ENCODE measurements around the gene SPATA31C2.
"Not testable (repeated sequence)": the region's sequence is repeated elsewhere in the genome, so short reads cannot be mapped to it uniquely, and the experiment has no call there.

Gene SPATA31C2

DNA sequence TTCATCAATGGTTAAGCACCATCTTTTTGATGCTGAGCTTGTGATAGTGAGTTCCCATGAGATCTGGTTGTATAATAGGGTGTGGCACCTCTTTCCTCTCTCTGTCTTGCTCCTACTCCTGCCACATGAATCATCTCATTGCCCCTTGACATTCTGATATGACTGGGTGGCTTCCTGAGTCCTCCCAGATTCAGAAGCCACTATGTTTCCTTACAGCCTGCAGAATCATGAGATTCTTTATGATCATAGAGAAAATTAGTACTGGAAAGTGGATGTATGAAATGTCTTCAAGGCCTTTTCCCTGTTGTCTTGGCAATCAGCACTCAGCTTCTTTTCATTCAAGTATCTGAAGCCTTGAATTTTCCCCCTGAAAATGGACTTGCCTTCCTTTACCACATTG is 14.9 kb downstream of the SPATA31C2 start:
- not testable (repeated sequence) for DNase-seq (ENCODE audit: low read depth)

DNA sequence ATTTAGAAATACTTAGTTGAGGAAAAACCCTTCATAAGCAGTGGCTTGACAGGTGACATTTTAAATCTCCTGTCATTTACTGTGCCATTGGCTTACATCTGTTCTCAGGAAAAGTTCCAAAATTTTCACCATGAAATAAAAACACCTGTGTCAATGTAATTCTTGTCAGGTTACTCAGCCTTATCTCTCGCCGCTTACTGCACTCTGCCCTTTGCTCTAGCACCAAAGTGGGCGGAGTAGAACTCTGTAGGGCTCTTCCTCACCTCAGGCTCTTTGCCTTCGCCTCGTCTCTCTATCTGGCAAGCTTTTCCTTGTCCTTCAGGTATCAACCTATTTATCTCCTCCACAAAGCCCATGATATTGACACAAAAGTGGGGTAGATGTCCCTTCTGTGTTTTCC is 20.2 kb downstream of the SPATA31C2 start:
- not testable (repeated sequence) for DNase-seq (ENCODE audit: low read depth)

DNA sequence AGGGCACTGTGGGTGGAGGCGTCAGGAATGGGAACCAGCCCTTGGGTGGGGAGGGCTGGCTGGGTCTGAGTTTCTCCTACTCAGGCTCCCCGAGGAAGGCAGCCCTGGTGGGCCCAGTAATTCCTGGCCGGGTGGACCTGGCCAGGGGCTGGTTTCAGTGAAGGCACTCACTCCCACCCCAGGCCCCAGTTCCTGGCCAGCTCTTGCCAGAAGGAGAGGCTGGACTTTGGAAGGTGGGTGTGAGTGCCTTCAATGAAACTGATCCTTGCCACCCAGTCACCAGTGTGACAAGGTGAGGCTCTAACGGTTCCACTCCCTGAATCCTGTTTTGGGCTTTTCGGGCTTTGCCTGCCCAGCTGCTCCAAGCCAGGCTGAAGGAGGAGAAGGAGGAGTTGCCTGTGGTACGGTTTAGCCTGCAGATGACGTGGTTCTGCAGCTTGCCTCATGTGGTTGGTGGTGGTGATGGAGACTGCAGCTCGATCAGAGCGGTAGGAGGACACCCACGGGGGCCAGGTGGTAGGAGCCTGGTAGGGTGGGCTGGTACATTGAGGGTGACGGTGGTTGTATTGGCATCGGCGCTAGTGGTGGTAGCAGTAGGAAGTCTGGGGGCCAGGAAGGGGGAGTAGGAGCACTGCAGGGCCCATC is 23.2 kb downstream of the SPATA31C2 start:
- DNase-seq (ENCODE audit: low read depth): not testable (repeated sequence)

DNA sequence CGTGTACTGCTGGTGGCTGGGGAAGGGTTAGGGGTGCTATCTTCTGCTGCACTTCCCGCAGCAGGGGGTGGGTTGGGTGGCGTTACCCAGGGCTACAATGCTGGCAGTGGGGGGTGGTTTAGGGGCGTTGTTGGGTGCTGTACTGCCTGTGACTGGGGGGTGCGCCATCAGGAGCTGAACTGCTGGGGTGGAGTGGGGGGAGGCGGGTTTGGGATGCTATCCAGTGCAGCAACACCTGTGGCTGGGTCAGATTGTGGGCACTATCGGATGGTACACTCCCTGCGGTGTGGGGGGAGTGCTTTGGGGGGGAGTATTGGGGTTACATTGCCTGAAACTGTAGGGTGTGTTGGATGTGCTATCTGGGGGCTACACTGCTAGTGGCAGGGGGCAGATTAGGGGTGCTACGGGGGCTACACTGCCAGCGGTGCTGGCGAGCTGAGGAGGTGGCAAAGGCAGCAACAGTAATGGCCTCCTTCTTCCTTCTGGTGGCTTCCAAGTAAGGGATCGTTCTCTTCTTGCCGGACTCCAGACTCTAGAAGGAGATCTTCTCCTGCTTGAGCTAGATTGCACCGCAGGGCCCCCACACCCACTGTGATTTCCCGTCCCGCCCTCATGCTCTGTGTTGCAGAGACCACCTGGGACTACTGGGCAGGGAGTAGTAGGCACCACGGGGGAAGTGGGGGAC is 23.9 kb downstream of the SPATA31C2 start:
- DNase-seq (ENCODE audit: low read depth): not testable (repeated sequence)

DNA sequence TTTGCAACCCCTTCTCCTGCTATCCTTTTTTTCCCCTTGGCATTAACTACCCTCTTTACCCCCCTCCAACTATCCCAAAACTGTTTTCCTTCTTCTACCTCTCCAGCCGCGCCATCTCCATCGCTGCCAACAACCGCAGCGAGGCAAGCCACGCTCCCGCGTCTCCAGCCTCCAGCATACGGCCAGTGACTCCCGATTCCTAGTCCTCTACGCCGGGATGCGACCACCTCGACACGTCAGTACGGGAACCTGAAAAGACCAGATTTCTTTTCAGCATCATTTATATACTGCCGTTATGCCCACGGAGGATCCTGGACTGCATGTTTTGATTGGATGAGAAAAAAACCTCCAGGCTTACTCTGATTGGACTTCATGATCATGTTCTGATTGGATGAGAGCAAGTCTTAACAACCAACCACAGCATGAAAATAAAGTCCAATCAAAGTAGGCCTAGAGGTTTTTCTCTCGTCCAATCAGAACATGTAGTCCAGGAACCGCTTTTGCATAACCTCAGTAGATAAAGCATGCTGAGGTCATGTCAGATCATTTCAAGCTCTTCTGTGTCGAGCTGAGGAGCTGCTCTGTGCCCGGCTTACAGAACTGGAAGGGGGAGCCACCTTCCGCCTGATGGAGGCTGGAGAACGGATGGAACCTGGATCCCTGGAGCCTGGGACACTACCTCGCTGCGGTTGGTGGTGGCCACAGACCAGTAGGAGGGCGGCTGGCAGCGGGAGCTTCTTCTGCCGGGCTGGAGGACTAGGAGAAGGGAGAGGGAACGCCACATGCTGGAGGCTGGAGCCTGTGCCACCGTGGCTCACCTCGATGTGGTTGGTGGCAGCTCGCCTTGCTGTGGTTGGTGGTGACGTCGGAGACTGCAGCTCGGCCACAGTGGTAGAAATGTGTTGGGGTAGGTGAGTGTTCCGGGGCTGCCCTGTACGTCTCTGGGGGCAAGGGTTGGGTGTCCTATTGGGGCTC is 24.8 kb downstream of the SPATA31C2 start:
- DNase-seq (ENCODE audit: low read depth): not testable (repeated sequence)

DNA sequence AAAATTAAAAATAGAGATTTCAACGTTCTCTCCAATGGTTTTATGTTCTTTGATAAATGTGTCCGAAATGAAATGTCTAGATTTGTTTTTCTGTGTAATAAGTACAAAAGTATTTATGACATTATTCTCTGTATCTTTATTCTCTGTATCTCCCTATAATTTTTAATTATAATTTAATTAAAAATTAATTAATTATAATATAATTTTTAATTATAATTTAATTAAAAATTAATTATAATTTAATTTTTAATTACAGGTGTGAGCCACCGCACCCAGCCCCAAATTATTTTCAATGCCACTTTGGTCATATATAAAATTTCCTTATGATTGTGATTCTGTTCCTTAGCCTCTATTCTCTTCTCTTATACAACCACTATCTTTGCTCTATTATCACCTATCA is 28.2 kb downstream of the SPATA31C2 start:
- no peak for DNase-seq (ENCODE audit: low read depth)

DNA sequence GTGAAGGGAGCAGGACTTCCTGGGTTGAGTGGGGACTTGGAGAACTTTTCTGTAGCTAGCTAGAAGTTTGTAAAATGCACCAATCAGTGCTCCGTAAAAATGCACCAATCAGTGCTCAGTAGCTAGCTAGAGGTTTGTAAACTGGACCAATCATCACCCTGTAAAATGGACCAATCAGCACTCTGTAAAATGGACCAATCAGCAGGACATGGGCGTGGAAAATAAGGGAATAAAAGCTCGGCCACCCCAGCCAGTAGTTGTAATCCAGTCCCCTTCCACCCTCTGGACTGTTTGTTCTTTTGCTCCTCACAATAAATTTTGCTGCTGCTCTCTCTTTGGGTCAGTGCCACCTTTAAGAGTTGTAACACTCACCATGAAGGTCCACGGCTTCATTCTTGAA is 29.5 kb downstream of the SPATA31C2 start:
- DNase-seq (ENCODE audit: low read depth): no peak

DNA sequence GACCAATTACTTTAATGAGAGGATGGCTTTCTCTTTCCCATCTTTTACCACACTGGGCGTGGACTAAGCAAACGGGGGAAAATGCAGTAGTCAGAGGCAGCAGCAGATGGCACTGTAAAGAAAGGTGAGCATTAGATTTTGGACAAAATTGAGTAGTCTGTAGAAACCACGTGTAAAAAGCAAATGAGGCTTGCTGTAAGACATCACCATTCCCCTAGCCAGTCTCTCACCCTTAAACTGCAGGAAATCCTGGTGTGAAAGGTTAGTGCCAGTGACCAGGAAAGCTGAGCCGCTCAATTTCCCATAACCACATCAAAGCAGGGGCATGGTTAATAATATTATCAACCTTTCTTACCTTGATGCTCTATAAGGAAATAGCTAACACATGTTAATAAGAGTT is 31.8 kb downstream of the SPATA31C2 start:
- no peak for DNase-seq (ENCODE audit: low read depth)

DNA sequence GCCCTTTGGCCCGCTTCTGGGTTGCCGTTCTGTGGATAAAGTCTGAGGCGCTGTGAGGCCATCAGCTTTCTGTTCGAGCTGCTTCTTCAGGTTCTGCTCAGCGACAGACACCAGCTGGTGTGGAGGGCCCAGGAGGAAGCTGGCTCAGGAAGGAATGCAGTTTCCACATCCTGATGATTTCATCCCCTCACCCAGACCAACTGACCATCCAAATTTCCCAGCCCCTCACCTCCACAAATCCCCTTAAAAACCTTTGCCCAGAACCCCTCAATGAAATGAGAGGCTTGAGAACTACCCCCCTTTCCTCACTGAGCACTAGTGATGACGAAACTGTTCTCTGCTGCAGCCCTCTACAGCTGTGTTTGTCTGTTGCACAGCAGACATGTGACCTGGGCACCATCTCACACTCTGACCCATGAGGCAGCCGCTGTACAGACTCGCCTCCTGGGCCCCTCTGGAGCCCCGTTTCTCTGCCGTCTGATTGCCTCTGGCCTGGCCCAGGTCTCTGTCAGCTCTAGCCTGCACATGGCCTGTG is 45.4 kb downstream of the SPATA31C2 start:
- no peak for DNase-seq (ENCODE audit: low read depth)

DNA sequence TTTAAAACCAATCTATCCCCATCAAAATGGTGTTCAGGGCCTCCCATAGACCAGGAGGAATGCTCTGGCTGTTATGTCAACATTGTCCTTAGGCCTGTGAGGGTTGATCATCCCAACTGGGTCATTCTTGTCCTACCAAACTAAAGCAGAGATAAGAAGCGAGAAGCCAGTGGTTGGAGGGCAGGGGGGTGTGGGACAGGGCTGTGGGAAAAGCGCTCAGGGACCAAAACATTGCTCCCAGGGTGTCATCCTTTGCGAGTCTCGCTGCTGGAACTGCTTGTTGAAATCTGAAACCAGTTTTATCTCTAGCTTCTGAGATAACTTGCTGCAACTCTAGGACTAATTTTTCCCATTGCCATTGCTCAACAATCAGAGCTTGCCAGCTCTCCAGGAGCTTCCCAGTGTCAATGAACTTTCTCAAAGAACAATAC is 48.1 kb downstream of the SPATA31C2 start:
- DNase-seq (ENCODE audit: low read depth): no peak

DNA sequence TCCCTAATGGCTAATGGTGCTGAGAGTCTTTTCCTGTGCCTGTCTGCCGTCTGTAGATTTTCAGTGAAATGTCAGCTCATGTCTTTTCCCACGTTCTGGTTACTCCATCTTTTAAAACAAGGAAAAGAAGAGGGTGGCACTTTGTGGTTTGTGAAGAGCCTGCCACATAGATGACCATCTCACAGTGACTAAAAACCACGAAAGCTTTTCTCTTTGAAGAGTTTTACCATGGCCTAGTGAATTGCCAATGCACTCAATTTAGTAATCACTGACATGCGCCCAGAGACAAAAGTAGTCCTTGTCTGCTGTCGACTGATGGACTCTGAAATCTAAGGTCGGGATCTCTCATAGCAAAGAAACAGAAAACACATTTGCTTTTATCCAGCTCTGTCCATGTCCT is 50.4 kb downstream of the SPATA31C2 start:
- no peak for DNase-seq (ENCODE audit: low read depth)

DNA sequence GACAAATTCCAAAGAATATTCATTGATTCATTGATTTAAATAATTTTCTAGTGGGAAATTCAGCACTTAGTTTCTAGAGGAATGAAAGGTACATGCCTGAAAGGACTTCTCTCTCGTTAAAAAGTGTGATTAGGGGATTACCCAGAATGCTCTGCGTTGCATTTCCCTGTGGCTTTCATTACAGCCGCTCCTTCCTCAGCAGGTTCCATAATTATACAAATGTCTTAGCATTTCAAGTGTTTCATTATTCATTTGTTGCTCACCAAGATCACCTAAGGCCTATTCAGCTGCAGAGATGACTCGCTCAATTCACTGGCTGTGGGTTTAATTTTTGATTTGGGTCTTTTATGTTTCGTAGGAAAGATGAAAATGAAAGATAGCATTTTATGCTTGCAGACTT is 52.8 kb downstream of the SPATA31C2 start:
- no peak for DNase-seq (ENCODE audit: low read depth)

DNA sequence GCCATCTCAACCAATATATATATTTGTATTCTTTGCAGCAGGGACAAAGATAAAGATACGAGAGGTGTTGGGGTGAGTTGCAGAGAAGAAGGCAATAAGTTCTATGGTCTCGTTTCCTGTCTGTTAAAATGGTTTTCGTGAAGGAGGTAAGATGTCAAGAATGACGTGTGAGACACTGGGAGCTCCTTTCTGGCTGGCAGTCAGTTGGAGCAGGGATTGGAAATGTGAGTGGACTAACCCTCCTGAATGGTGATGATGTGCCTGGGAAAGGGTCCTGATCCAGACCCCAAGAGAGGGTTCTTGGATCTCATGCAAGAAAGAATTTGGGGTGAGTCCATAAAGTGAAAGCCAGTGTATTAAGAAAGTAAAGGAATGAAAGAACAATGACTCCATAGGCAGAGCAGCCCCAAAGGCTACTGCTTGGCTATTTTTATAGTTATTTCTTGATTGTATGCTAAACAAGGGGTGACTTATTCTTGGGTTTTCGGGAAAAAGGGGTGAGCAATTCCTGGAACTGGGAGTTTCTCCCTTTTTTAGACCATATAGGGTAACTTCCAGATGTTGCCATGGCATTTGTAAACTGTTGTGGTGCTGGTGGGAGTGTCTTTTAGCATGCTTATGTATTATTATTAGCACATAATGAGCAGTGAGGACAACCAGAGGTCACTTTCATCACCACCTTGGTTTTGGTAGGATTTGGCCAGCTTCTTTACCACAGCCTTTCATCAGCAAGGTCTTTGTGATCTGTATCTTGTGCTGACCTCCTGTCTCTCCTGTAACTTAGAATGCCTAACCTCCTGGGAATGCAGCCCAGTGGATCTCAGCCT is 53.7 kb downstream of the SPATA31C2 start:
- DNase-seq (ENCODE audit: low read depth): no peak

Measured in stimulated activated CD8-positive, alpha-beta memory T cell treated with anti-CD3 and anti-CD28 coated beads, Interleukin-7, amount 100 ng/mL, for 24 hours (primary cell).